Measurements from ENCODE around the gene SHROOM2.

Gene SHROOM2

DNA sequence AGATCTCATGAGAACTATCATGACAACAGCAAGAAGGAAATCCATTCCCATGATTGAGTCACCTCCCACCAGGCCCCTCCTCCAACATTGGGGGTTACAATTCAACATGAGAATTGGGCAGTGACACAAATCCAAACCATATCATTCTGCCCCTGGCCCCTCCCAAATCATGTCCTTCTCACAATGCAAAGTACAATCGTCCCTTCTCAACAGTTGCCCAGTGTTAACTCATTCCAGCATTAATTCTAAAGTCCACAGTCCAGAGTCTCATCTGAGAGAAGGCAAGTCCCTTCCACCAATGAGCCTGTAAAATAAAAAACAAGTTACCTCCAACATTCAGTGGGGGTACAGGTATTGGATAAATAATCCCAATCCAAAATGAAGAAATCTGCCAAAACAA is 166.1 kb downstream of the SHROOM2 start:
- FAIRE-seq, result no peak

DNA sequence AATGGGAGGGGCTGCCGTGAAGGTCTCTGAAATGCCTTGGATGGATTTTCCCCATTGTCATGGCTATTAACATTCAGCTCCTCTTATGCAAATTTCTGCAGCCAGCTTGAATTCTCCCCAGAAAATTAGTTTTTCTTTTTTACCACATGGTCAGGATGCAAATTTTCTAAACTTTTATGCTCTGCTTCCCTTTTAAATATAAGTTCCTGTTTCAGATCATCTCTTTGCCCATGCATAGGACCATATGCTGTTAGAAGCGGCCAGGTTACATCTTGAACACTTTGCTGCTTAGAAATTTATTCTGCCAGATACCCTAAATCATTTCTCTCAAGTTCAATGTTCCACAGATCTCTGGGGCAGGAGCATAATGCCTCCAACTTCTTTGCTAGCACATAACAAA is 167.2 kb downstream of the SHROOM2 start:
- FAIRE-seq, result no peak

- no peak for FAIRE-seq
These were observed 169.3 kb downstream of the SHROOM2 start for GRCh38 chrX:9955506-9955905.

- no peak for FAIRE-seq
These were observed 171.5 kb downstream of the SHROOM2 start for GRCh38 chrX:9957743-9958142.

DNA sequence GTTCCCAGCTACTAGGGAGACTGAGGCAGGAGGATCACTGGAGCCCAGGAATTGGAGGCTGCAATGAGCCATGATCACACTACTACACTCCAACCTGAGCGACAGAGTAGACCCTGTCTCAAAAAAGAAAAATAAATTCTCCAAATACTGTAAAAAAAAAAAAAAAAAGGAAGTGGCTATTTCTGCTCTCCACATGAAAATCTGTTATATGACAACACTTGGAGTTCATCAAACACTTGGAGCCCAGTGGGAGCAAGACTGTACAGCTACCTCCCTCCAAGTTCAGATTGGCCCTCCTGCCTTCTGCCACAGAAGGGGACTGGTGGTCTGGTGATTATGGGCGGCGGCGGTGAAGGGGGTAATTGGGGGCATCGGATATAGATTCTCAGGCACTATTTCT is 172.0 kb downstream of the SHROOM2 start:
- no peak for FAIRE-seq

- no peak for FAIRE-seq
These were observed 175.5 kb downstream of the SHROOM2 start for GRCh38 chrX:9961750-9962149.

DNA sequence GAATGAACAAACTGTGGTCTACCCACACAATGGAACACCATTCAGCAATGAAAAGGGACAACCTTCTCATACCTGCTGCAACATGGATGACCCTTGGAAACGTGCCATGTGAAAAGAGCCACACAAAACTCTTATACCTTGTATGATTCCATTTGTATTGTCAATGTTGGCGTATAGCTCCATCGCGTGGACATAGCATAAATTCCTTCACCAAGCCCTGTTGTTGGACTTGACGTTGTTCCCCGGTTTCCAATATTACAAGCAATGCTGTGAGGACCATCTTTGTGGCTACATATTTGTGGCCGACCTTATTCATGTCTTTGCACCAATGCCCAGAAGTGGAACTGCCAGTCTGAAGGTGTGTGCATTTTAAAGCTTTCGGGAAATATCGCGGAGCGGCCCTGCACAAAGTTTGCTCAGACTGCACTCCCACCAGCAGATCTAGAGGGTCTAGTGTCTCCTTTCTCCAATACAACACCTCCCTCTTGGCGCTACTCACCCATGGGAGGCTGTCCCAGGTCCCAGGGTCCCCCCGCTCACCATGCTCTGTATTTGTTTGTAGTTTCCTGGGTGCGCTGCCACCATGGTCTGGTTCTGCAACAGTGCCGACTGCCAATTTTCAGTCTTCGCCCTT is 180.7 kb downstream of the SHROOM2 start, which contains the start of gene CLDN34:
Gene CLDN34, plus strand, starts transcription at position 584 of the 634 bp plus-strand sequence. Its CDS starts 0 bp downstream, at position 584.
- no peak for FAIRE-seq

GRCh38 chrX:9977635-9978034 is 191.4 kb downstream of the SHROOM2 start:
- FAIRE-seq, result no peak

DNA sequence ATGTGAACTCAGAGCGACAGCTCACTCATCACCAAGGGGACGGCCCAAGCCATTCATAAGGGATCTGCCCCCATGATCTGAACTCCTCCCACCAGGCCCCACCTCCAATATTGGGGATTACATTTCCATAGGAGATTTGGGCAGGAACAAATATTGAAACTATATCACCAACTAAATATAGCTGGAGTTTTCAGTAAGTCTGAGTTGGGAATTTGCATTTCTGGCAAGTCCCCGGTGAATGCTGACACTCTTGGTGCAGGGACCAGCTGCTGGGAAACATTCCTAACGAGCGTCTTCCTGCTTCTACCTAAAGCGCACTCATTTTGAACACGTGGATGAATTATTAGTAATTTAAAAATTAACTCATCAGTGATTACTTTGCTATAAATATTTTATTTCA is 194.2 kb downstream of the SHROOM2 start:
- FAIRE-seq, result no peak

GRCh38 chrX:9980927-9981326 is 194.7 kb downstream of the SHROOM2 start:
- FAIRE-seq, result no peak

DNA sequence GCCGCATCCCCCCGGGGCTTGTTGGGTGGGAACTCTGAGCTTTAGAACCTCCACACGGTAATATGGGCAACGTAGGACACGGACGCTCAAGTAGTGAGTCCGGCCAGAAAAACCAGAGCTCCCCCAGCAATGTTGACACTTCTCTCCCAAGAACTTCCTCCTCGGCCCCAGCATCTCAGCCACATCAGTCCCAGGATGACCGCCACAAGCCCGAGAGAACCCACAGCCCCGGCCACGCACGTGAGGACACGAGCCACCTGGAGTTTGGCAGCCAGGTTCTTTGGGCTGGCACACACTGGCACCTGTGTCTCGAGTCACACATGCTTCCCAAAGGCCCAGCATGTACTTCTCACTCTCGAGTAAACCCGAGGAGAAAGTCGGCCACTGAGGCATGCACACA is 197.2 kb downstream of the SHROOM2 start:
- FAIRE-seq, result no peak

GRCh38 chrX:9983846-9984245 is 197.6 kb downstream of the SHROOM2 start:
- FAIRE-seq, result no peak

DNA sequence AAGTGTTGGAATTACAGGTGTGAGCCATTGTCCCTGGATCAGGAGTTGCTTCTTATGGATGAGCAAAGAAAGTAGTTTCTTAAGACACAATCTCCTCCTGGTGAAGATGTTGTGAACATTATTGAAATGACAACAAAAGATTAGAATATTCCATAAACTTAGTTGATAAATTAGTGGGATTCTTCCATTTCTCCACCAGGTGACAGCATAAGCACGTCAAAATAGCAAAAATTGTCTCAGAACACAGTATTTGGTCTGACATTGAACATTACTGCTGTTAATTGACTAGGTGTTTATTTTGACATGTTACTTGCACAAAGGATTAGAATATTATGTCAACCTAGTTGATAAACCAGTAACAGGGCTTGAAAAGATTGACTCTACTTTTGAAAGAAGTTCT is 202.5 kb downstream of the SHROOM2 start:
- peak; percentile 82 for FAIRE-seq

- no peak for FAIRE-seq
These were observed 205.8 kb downstream of the SHROOM2 start for GRCh38 chrX:9992061-9992460.

DNA sequence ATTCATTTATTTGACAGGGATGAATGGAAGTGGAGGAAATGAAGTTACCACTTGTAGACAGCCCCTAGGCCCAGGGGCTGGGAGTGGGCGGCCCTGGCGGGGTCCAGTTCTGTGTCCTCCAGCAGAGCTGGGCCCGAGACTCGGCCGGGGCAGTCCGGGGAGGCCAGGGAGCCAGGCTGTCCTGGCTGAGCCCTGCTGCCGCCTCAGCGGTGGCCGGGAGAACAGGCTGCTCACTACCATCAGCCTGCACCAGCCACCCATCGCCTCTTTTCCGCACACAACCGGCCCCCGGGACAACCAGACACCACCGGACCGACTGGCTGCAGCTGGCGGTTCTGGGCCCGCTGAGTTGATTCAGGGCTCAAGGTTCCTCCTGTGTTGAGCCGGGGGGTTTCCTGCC is 206.5 kb downstream of the SHROOM2 start:
- FAIRE-seq, result no peak

GRCh38 chrX:9995855-9996339 is 209.7 kb downstream of the SHROOM2 start:
- peak; percentile 27 for FAIRE-seq

GRCh38 chrX:9997041-9997440 is 210.8 kb downstream of the SHROOM2 start:
- no peak for FAIRE-seq

DNA sequence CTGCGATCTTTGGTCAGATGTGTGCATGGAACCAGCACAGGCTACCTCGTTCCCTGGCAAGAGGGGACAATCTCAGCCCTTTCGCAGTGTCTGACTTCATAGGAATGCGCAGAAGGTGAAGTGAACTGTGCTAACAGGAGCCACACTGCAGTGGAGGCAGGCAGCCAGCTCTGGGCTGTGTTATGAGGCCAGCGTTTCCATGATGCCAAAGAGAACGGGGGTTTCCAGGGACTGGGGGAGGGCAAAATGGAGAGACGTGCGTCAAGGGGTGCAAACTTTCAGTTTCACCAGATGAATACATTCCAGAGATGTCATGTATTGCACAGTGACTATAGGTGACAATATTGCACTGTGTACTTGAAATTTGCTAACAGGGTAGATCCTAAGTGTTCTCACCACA is 211.3 kb downstream of the SHROOM2 start:
- FAIRE-seq, result no peak
